ENCODE results near the gene IFT57.
"Not testable (repeated sequence)": the region's sequence is repeated elsewhere in the genome, so short reads cannot be mapped to it uniquely, and the experiment has no call there.

Gene IFT57

DNA sequence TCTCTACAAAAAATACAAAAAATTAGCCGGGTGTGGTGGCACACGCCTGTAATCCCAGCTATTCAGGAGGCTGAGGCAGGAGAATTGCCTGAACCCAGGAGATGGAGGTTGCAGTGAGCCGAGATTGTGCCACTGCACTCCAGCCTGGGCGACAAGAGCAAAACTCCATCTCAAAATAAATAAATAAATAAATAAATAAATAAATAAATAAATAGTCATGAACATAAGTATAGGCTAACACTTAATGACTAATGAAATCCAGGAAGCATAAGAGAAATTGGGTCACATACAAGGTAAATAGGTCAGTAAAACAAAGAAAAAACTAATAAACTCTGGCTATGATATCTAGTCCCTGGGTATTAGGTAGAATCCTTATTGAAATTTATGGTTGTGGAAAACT is 66.6 kb downstream of the IFT57 start:
- not testable (repeated sequence) for H3K9me3 ChIP-seq (ENCODE audit: control insufficient read depth in 1 of 2, low read length in 2 of 2); H3K36me3 ChIP-seq (ENCODE audit: control insufficient read depth in 1 of 2, insufficient read depth in 2 of 2, low read length in 2 of 2); H3K27ac ChIP-seq (ENCODE audit: low read depth, low read length); H3K4me3 ChIP-seq (ENCODE audit: low read depth in 1 of 2, low read length in 2 of 2); H3K27me3 ChIP-seq (ENCODE audit: control insufficient read depth in 1 of 2, insufficient read depth in 2 of 2, low read length in 2 of 2); H3K9ac ChIP-seq (ENCODE audit: low read depth in 1 of 2, low read length in 2 of 2)
- peaks cover 7 to 15% of the 10 kb centered on the region in 2 donors for H3K4me1 ChIP-seq (ENCODE audit: control insufficient read depth in 1 of 2, insufficient read depth in 2 of 2, low read length in 2 of 2)

DNA sequence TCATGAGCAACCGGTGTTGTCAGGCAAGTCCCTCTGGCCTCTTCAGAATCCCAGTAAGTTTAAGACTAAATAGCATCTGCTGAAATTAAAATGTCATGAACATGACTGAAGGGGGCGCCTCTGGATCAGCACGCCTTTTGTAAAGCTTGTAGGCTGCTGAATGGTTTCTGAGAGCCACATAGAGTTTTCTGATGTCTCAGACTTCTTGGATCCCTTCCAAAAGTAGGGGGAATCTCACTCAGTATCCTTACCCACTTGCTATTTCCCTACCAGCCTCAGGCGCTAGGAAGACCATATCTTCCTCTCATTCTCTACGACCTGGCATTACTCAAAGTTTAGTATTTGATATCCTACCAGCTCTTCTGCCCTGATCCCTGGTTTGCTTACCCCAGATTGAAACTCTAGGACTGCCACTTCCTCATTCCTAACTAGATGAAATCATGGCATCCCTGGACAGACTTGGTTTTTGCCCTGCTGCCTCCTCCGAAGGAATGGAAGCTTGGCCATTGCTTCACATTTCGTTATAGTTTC is 68.7 kb downstream of the IFT57 start:
- Histone ChIP-seq H3K36me3 (ENCODE audit: control insufficient read depth in 1 of 2, insufficient read depth in 2 of 2, low read length in 2 of 2) (no peaks in the 10 kb centered on the region), H3K9ac (ENCODE audit: low read depth in 1 of 2, low read length in 2 of 2) (no peak overlapping the region), H3K27ac (ENCODE audit: low read depth, low read length) (no peak overlapping the region), H3K9me3 (ENCODE audit: control insufficient read depth in 1 of 2, low read length in 2 of 2) (no peaks in the 10 kb centered on the region), H3K4me1 (ENCODE audit: control insufficient read depth in 1 of 2, insufficient read depth in 2 of 2, low read length in 2 of 2) (peaks cover 7 to 15% of the 10 kb centered on the region in 2 donors), H3K27me3 (ENCODE audit: control insufficient read depth in 1 of 2, insufficient read depth in 2 of 2, low read length in 2 of 2) (no peaks in the 10 kb centered on the region), H3K4me3 (ENCODE audit: low read depth in 1 of 2, low read length in 2 of 2) (no peak overlapping the region)

DNA sequence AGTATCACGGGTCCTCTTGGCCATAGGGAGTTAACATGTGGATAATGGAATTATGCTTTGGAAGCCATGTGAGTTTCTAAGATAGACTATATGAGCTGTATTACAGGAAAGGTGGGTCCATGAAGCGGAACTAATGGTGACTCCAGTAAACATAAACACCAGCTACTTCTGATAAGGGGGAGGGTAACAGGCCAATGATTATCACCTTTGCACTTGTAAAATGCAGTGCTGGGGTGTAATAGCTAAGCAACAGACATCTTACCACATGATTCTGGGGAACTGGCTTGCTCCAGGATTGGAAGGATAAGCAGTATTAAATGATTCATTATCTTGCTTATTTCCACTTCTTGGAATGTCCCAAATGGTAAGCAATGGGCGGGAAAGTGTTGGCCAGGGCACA is 70.0 kb downstream of the IFT57 start:
- Histone ChIP-seq H3K36me3 (ENCODE audit: control insufficient read depth in 1 of 2, insufficient read depth in 2 of 2, low read length in 2 of 2) (no peaks in the 10 kb centered on the region), H3K27ac (ENCODE audit: low read depth, low read length) (no peak overlapping the region), H3K9ac (ENCODE audit: low read depth in 1 of 2, low read length in 2 of 2) (no peak overlapping the region)

DNA sequence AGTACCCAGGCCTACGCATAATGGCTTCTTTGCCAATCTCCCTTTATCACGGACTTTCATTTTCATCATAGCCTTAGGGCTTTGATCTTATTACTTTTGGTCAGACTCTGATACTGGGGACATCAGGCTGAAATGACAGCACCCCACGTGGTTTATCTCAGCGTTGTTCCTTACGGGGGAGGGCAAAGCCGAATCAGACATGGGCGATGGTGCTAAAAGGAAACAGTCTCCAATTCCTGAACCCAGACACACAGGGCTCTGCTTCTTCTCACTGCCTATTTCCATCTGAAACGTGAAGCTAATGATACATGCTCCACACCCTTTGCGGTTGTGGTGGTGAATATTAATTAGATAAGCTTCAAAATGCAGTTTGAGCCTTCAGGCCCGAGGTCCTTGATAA is 72.0 kb downstream of the IFT57 start:
- Histone ChIP-seq H3K36me3 (ENCODE audit: control insufficient read depth in 1 of 2, insufficient read depth in 2 of 2, low read length in 2 of 2) (no peaks in the 10 kb centered on the region), H3K27ac (ENCODE audit: low read depth, low read length) (no peak overlapping the region), H3K27me3 (ENCODE audit: control insufficient read depth in 1 of 2, insufficient read depth in 2 of 2, low read length in 2 of 2) (no peaks in the 10 kb centered on the region), H3K9me3 (ENCODE audit: control insufficient read depth in 1 of 2, low read length in 2 of 2) (peaks cover 0 to 5% of the 10 kb centered on the region in 2 donors), H3K9ac (ENCODE audit: low read depth in 1 of 2, low read length in 2 of 2) (no peak overlapping the region), H3K4me3 (ENCODE audit: low read depth in 1 of 2, low read length in 2 of 2) (no peak overlapping the region), H3K4me1 (ENCODE audit: control insufficient read depth in 1 of 2, insufficient read depth in 2 of 2, low read length in 2 of 2) (peaks cover 7 to 15% of the 10 kb centered on the region in 2 donors)

More for the DNA sequence above, 70.0 kb downstream of the IFT57 start:
- Histone ChIP-seq H3K4me3 (ENCODE audit: low read depth in 1 of 2, low read length in 2 of 2) (no peak overlapping the region), H3K9me3 (ENCODE audit: control insufficient read depth in 1 of 2, low read length in 2 of 2) (no peaks in the 10 kb centered on the region), H3K4me1 (ENCODE audit: control insufficient read depth in 1 of 2, insufficient read depth in 2 of 2, low read length in 2 of 2) (peaks cover 7 to 15% of the 10 kb centered on the region in 2 donors), H3K27me3 (ENCODE audit: control insufficient read depth in 1 of 2, insufficient read depth in 2 of 2, low read length in 2 of 2) (no peaks in the 10 kb centered on the region)

DNA sequence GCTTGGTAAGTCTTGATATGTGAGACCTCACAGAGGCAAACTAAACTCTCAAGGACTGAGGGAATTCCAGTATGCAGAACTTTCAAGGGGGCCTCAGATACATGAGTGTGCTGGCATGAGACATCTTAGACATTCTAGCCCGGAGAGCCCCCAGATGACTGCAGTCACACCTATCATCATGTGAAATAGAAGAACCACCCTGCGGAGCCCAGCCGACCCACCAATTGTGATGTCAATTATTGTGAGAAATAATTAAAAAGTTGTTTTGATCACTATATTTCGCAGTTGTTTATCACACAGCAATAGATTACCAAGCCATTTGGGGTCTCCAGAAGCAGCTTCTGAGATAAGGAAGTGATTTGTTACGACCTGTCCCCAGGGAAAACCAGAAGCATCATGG is 76.1 kb downstream of the IFT57 start:
- Histone ChIP-seq H3K9me3 (ENCODE audit: control insufficient read depth in 1 of 2, low read length in 2 of 2) (peaks cover 0 to 5% of the 10 kb centered on the region in 2 donors), H3K27me3 (ENCODE audit: control insufficient read depth in 1 of 2, insufficient read depth in 2 of 2, low read length in 2 of 2) (no peaks in the 10 kb centered on the region), H3K4me1 (ENCODE audit: control insufficient read depth in 1 of 2, insufficient read depth in 2 of 2, low read length in 2 of 2) (no peaks in the 10 kb centered on the region), H3K27ac (ENCODE audit: low read depth, low read length) (no peak overlapping the region), H3K36me3 (ENCODE audit: control insufficient read depth in 1 of 2, insufficient read depth in 2 of 2, low read length in 2 of 2) (no peaks in the 10 kb centered on the region), H3K9ac (ENCODE audit: low read depth in 1 of 2, low read length in 2 of 2) (no peak overlapping the region), H3K4me3 (ENCODE audit: low read depth in 1 of 2, low read length in 2 of 2) (no peak overlapping the region)

DNA sequence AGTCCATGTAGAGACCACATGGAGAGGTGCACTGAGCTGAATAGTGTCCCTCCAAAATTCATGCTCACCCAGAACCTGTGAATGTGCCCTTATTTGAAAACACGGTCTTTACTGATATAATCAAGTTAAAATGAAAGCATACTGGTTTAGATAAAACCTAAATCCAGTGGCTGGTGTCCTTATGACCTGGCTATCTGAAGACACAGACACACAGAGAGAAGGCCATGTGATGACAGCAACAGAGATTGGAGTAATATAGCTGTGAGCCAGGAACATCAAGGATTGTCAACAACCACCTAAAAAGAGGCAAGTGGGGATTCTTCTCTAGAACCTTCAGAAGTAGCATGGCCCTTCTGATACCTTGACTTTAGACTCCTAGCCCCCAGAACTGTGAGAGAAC is 76.6 kb downstream of the IFT57 start:
- H3K27ac ChIP-seq (ENCODE audit: low read depth, low read length): no peak overlapping the region
- H3K4me3 ChIP-seq (ENCODE audit: low read depth in 1 of 2, low read length in 2 of 2): no peak overlapping the region
- no peaks in the 10 kb centered on the region for H3K36me3 ChIP-seq (ENCODE audit: control insufficient read depth in 1 of 2, insufficient read depth in 2 of 2, low read length in 2 of 2)
- H3K9ac ChIP-seq (ENCODE audit: low read depth in 1 of 2, low read length in 2 of 2): no peak overlapping the region
- peaks cover 0 to 5% of the 10 kb centered on the region in 2 donors for H3K9me3 ChIP-seq (ENCODE audit: control insufficient read depth in 1 of 2, low read length in 2 of 2)
- H3K4me1 ChIP-seq (ENCODE audit: control insufficient read depth in 1 of 2, insufficient read depth in 2 of 2, low read length in 2 of 2): no peaks in the 10 kb centered on the region
- H3K27me3 ChIP-seq (ENCODE audit: control insufficient read depth in 1 of 2, insufficient read depth in 2 of 2, low read length in 2 of 2): no peaks in the 10 kb centered on the region

DNA sequence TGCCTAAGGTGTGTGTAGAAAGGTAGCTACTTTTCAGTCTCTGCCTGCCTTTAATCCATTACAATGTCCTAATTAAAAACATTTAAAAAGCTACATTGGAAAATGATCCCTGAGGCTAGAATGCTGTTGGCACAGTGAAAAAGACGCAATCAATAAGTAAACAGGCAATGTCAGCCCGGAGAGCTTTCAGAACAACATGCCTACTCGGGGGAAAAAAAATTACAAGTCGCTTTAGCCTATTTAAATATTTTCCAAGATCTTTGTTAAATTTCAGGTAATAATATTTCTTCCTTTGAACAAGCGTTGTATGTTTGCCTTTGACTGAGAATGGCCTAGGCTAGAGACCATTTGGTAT is 84.8 kb downstream of the IFT57 start:
- Histone ChIP-seq H3K27me3 (ENCODE audit: control insufficient read depth in 1 of 2, insufficient read depth in 2 of 2, low read length in 2 of 2) (no peaks in the 10 kb centered on the region), H3K9ac (ENCODE audit: low read depth in 1 of 2, low read length in 2 of 2) (no peak overlapping the region), H3K9me3 (ENCODE audit: control insufficient read depth in 1 of 2, low read length in 2 of 2) (no peaks in the 10 kb centered on the region), H3K27ac (ENCODE audit: low read depth, low read length) (no peak overlapping the region), H3K4me1 (ENCODE audit: control insufficient read depth in 1 of 2, insufficient read depth in 2 of 2, low read length in 2 of 2) (peaks cover 6 to 23% of the 10 kb centered on the region in 2 donors), H3K36me3 (ENCODE audit: control insufficient read depth in 1 of 2, insufficient read depth in 2 of 2, low read length in 2 of 2) (no peaks in the 10 kb centered on the region), H3K4me3 (ENCODE audit: low read depth in 1 of 2, low read length in 2 of 2) (peak overlapping the region in 1 of 2 donors; percentile 28)

DNA sequence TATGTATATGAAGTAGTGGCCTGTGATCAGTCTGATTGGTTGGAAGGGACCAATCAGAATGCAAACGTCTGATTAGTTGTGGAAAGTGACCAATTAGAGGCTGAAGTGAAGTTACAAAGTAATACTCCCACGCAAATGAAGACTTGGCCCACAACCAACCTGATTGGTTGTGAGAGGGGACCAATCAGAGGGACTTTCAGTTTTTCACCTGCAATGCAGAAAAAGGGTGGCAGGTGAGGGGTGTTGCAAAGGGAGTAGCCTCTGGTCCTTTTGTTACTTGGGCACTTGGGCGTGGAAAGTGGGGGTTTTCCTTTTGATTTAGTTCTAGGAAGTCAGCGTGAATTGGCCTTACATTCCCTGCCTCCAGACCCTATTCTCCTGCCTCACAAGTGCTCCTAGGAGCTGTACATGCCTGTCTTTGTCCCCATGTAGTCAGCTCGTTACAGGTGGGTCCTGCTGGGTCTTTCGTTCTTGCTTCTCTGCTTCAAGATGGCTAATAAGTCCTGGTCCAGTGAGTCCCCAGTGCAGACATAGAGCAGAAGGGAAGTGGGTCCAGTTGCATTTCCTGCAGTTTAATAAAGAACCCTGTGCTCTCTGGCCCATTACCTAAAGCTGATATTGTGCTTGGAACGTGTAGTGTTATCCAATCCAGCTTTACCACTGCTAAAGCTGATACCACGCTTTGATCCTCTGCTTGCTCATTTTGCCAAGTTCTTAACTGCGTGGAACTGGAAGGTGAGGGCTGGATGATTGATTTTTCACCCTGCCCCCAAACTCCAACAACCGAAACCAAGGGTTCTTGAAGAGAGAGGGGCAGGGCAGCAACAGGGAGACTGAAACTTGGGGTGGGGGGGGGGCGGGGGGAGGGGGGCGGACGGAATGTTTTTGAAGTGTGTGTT is 85.4 kb downstream of the IFT57 start:
- no peak overlapping the region for H3K27ac ChIP-seq (ENCODE audit: low read depth, low read length)
- no peak overlapping the region for H3K9ac ChIP-seq (ENCODE audit: low read depth in 1 of 2, low read length in 2 of 2)
- H3K9me3 ChIP-seq (ENCODE audit: control insufficient read depth in 1 of 2, low read length in 2 of 2): no peaks in the 10 kb centered on the region
- H3K36me3 ChIP-seq (ENCODE audit: control insufficient read depth in 1 of 2, insufficient read depth in 2 of 2, low read length in 2 of 2): no peaks in the 10 kb centered on the region
- H3K27me3 ChIP-seq (ENCODE audit: control insufficient read depth in 1 of 2, insufficient read depth in 2 of 2, low read length in 2 of 2): no peaks in the 10 kb centered on the region
- H3K4me1 ChIP-seq (ENCODE audit: control insufficient read depth in 1 of 2, insufficient read depth in 2 of 2, low read length in 2 of 2): peaks cover 12 to 27% of the 10 kb centered on the region in 2 donors
- H3K4me3 ChIP-seq (ENCODE audit: low read depth in 1 of 2, low read length in 2 of 2): peak overlapping the region in 1 of 2 donors; percentile 28

DNA sequence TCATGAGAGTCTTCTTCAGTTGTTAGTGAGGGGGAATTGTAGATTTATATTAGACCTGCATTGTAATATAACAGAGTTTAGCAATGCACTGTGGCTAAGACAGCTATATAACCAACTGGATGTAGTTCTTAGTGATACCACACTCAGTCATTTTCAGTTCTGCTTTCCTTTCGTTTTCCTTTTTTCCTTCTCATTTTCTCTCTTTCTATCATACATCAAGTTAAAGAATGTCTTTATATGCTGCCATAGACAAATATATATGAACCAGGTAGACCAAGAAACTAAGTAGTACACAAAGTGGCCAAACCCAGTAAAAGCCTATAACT is 87.7 kb downstream of the IFT57 start:
- Histone ChIP-seq H3K9me3 (ENCODE audit: control insufficient read depth in 1 of 2, low read length in 2 of 2) (no peaks in the 10 kb centered on the region), H3K36me3 (ENCODE audit: control insufficient read depth in 1 of 2, insufficient read depth in 2 of 2, low read length in 2 of 2) (no peaks in the 10 kb centered on the region), H3K9ac (ENCODE audit: low read depth in 1 of 2, low read length in 2 of 2) (no peak overlapping the region), H3K27ac (ENCODE audit: low read depth, low read length) (no peak overlapping the region), H3K4me3 (ENCODE audit: low read depth in 1 of 2, low read length in 2 of 2) (no peak overlapping the region), H3K4me1 (ENCODE audit: control insufficient read depth in 1 of 2, insufficient read depth in 2 of 2, low read length in 2 of 2) (peaks cover 18 to 33% of the 10 kb centered on the region in 2 donors), H3K27me3 (ENCODE audit: control insufficient read depth in 1 of 2, insufficient read depth in 2 of 2, low read length in 2 of 2) (no peaks in the 10 kb centered on the region)

DNA sequence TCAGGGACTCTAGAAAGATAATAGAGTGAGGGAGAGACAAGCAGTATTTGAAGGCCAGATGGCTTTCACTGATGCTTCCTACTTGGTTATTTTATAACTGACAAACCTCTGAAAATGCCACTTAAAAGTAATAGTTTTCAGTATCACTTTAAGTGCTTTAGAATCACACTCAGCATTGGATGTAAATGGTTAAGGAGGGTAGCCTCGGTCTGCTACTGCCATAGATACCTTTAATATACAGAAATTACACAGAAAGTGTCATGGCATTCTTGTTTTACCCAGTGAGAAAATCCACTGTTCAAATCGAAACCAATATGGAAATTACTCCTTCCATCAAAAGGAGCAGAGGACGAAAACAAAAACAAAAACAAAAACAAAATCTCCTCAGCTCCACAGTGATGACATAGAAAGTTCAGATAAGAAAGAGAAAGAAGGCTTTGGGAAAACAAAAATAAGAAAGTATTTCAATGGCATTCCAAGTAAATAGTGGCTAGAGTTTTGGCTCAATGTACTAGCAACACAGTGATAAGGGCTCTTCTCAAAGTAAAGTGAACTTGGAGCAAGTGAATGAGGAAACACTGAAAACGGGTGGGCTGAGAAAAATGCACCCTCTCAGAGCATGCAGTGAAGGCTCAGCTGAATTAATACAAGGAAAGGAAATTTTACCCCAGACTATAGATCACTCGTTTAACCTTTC is 88.2 kb downstream of the IFT57 start:
- Histone ChIP-seq H3K27ac (ENCODE audit: low read depth, low read length) (no peak overlapping the region), H3K36me3 (ENCODE audit: control insufficient read depth in 1 of 2, insufficient read depth in 2 of 2, low read length in 2 of 2) (no peaks in the 10 kb centered on the region), H3K27me3 (ENCODE audit: control insufficient read depth in 1 of 2, insufficient read depth in 2 of 2, low read length in 2 of 2) (no peaks in the 10 kb centered on the region), H3K9me3 (ENCODE audit: control insufficient read depth in 1 of 2, low read length in 2 of 2) (no peaks in the 10 kb centered on the region), H3K4me1 (ENCODE audit: control insufficient read depth in 1 of 2, insufficient read depth in 2 of 2, low read length in 2 of 2) (peaks cover 18 to 33% of the 10 kb centered on the region in 2 donors), H3K4me3 (ENCODE audit: low read depth in 1 of 2, low read length in 2 of 2) (no peak overlapping the region), H3K9ac (ENCODE audit: low read depth in 1 of 2, low read length in 2 of 2) (no peak overlapping the region)

All from duodenal mucosa (tissue), 2 donors.